ENCODE data around the gene RSPO3. TPM values are rescaled to one million over a fixed set of nuclear protein-coding genes. Genes with fewer than 3 reads are reported as not detected.

The RSPO3 gene
- total and polyA plus RNA-seq, 2 of the 13 experiments (the other 11 are each of a cell fraction or from before 2014, with no cell fraction given): not detected

DNA sequence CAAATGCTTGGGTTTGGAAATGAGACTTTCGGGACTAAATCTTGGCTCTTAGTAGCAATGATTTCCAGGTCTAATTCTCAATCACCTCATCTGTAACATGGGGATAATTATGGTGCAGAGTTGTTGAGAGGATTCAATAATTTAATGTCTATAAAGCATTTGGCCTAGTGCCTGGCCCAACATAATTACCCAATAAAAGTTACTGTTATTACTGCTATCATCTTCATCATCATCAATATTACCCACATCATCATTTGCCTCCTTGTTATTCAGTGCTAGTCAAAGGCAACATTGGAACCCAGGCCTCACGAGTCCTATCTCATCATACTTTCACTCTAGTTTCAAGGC lies 34.5 kb upstream of the RSPO3 start:
- Histone ChIP-seq H3K9me3 (ENCODE audit: low read length) (no peaks in the 10 kb centered on the region), H3K27me3 (ENCODE audit: control insufficient read depth in 1 of 2, insufficient read depth in 2 of 2, low read length in 2 of 2) (no peaks in the 10 kb centered on the region), H3K79me2 (ENCODE audit: insufficient read depth, low read length) (no peaks in the 10 kb centered on the region), H3K36me3 (replicated peaks in 1 of 2; ENCODE audit: control insufficient read depth in 1 of 2, insufficient read depth in 2 of 2, low read length in 2 of 2) (no peaks in the 10 kb centered on the region), H3K9ac (ENCODE audit: insufficient read depth, low read depth, low read length) (no peak overlapping the region), H3K4me2 (ENCODE audit: low read depth, low read length) (no peak overlapping the region), H3K4me3 (replicated peaks in 1 of 3; ENCODE audit: insufficient read depth in 1 of 3, low read depth in 2 of 3, low read length in 3 of 3) (no peak overlapping the region), H4K20me1 (ENCODE audit: insufficient read depth, low read length) (no peaks in the 10 kb centered on the region), H3K4me1 (ENCODE audit: insufficient read depth, low read length) (no peaks in the 10 kb centered on the region), H3K27ac (ENCODE audit: extremely low read length, insufficient read depth, low read length) (no peak overlapping the region), H2AFZ (ENCODE audit: low read length) (no peak overlapping the region)
- POLR2A ChIA-PET: no interaction called here
- intact Hi-C loops (cut with micrococcal nuclease; ENCODE audit: unreplicated experiment) (no loop called here), in situ Hi-C loops (cut with HindIII; ENCODE audit: extremely low pct_ligation_motif_present, low pct_unique_long_range_greater_than_20kb) (no loop called here)
- ATAC-seq (no peak), FAIRE-seq (no peak), DNase-seq (ENCODE audit: low spot score) (no peak)
- no TSS peak for BruUV-seq (replicated peaks)
- CTCF ChIA-PET (ENCODE audit: low intra/inter-chr PET ratio, low total read pairs): no interaction called here
- WGBS (ENCODE audit: low lambda C conversion rate): 5% methylated on average over 2 of the region's 2 CpGs
- TF ChIP-seq HMG20B (CRISPR knock-in tag; conservative IDR thresholded peaks at IDR 0.05) (no peak), FIP1L1 (IDR thresholded peaks at IDR 0.05; ENCODE audit: borderline replicate concordance, insufficient read depth, low read depth, low read length) (no peak)

DNA sequence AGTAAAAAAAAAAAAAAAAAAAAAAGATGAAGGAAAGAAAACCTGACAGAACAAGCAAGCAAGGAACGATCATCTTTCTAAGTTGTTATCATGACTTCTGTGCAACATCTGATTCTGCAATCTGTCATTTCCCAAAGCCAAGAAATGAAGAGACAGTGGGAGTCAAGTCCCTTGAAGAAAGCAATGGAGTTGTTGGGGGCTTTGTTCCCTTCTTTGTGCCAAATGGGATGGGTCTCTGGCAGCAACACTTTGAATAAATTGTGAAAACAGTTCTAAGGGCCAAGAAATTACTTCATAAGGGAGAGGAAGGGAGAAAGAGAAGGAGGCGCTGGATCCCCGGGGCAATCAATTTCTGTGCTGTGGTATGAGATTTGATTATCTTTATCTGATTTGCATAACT lies 33.3 kb upstream of the RSPO3 start:
- POLR2A ChIA-PET: no interaction called here
- FAIRE-seq: no peak
- TF ChIP-seq ZNF317 (CRISPR knock-in tag; IDR thresholded peaks at IDR 0.05) (no peak), ZMYM2 (CRISPR knock-in tag; IDR thresholded peaks at IDR 0.05) (no peak), ZMYM3 (CRISPR knock-in tag; IDR thresholded peaks at IDR 0.05) (no peak), ZNF17 (CRISPR knock-in tag; IDR thresholded peaks at IDR 0.05) (no peak), SMC3 (IDR thresholded peaks at IDR 0.05; ENCODE audit: low read length) (no peak), ZIK1 (CRISPR knock-in tag; IDR thresholded peaks at IDR 0.05; ENCODE audit: borderline replicate concordance, low read depth) (no peak), ZNF776 (CRISPR knock-in tag; IDR thresholded peaks at IDR 0.05) (no peak), ZNF543 (CRISPR knock-in tag; IDR thresholded peaks at IDR 0.05) (no peak), GATAD2A (CRISPR knock-in tag; IDR thresholded peaks at IDR 0.05) (no peak), RCOR2 (CRISPR knock-in tag; IDR thresholded peaks at IDR 0.05) (no peak), MATR3 (CRISPR knock-in tag; IDR thresholded peaks at IDR 0.05) (no peak), ZNF782 (CRISPR knock-in tag; IDR thresholded peaks at IDR 0.05; ENCODE audit: borderline replicate concordance) (no peak), BRCA1 (CRISPR knock-in tag; IDR thresholded peaks at IDR 0.05) (no peak)
- TF ChIP-seq, protein P1, sequence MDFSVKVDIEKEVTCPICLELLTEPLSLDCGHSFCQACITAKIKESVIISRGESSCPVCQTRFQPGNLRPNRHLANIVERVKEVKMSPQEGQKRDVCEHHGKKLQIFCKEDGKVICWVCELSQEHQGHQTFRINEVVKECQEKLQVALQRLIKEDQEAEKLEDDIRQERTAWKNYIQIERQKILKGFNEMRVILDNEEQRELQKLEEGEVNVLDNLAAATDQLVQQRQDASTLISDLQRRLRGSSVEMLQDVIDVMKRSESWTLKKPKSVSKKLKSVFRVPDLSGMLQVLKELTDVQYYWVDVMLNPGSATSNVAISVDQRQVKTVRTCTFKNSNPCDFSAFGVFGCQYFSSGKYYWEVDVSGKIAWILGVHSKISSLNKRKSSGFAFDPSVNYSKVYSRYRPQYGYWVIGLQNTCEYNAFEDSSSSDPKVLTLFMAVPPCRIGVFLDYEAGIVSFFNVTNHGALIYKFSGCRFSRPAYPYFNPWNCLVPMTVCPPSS (IDR thresholded peaks at IDR 0.05): no peak
- TF ChIP-seq, protein P2, sequence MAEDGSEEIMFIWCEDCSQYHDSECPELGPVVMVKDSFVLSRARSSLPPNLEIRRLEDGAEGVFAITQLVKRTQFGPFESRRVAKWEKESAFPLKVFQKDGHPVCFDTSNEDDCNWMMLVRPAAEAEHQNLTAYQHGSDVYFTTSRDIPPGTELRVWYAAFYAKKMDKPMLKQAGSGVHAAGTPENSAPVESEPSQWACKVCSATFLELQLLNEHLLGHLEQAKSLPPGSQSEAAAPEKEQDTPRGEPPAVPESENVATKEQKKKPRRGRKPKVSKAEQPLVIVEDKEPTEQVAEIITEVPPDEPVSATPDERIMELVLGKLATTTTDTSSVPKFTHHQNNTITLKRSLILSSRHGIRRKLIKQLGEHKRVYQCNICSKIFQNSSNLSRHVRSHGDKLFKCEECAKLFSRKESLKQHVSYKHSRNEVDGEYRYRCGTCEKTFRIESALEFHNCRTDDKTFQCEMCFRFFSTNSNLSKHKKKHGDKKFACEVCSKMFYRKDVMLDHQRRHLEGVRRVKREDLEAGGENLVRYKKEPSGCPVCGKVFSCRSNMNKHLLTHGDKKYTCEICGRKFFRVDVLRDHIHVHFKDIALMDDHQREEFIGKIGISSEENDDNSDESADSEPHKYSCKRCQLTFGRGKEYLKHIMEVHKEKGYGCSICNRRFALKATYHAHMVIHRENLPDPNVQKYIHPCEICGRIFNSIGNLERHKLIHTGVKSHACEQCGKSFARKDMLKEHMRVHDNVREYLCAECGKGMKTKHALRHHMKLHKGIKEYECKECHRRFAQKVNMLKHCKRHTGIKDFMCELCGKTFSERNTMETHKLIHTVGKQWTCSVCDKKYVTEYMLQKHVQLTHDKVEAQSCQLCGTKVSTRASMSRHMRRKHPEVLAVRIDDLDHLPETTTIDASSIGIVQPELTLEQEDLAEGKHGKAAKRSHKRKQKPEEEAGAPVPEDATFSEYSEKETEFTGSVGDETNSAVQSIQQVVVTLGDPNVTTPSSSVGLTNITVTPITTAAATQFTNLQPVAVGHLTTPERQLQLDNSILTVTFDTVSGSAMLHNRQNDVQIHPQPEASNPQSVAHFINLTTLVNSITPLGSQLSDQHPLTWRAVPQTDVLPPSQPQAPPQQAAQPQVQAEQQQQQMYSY (CRISPR knock-in tag; IDR thresholded peaks at IDR 0.05): no peak

More for the DNA sequence above, 33.3 kb upstream of the RSPO3 start:
- Histone ChIP-seq H3K4me3 (replicated peaks in 1 of 3; ENCODE audit: insufficient read depth in 1 of 3, low read depth in 2 of 3, low read length in 3 of 3) (no peak overlapping the region), H3K27me3 (ENCODE audit: control insufficient read depth in 1 of 2, insufficient read depth in 2 of 2, low read length in 2 of 2) (0 out of 5 replicates have a peak, but pooled peaks cover 0 to 3% of the 10 kb centered on the region in 2 experiments), H2AFZ (ENCODE audit: low read length) (no peak overlapping the region), H3K9ac (ENCODE audit: insufficient read depth, low read depth, low read length) (no peak overlapping the region), H3K27ac (ENCODE audit: extremely low read length, insufficient read depth, low read length) (no peak overlapping the region), H3K4me1 (ENCODE audit: insufficient read depth, low read length) (no peaks in the 10 kb centered on the region), H3K36me3 (replicated peaks in 1 of 2; ENCODE audit: control insufficient read depth in 1 of 2, insufficient read depth in 2 of 2, low read length in 2 of 2) (no peaks in the 10 kb centered on the region), H3K4me2 (ENCODE audit: low read depth, low read length) (no peak overlapping the region), H4K20me1 (ENCODE audit: insufficient read depth, low read length) (no peaks in the 10 kb centered on the region), H3K9me3 (ENCODE audit: low read length) (no peaks in the 10 kb centered on the region), H3K79me2 (ENCODE audit: insufficient read depth, low read length) (no peaks in the 10 kb centered on the region)
- in situ Hi-C loops (cut with HindIII; ENCODE audit: extremely low pct_ligation_motif_present, low pct_unique_long_range_greater_than_20kb) (no loop called here), intact Hi-C loops (cut with micrococcal nuclease; ENCODE audit: unreplicated experiment) (no loop called here)
- no TSS peak for BruUV-seq (replicated peaks)
- DNase-seq (ENCODE audit: low spot score) (no peak), ATAC-seq (no peak)
- 44% methylated on average over 3 of the region's 3 CpGs for WGBS (ENCODE audit: low lambda C conversion rate)
- CTCF ChIA-PET (ENCODE audit: low intra/inter-chr PET ratio, low total read pairs): no interaction called here

All from HepG2 (cell line).